HCT116 (cell line): Measurements from ENCODE around the gene WDR45.

Source experiments
- CTCF ChIP-seq, 3 experiments: fragments of 200-600 bp in 1 of 3; sonication (generic) in 1 of 3; IDR thresholded peaks in 2 of 3; conservative IDR thresholded peaks in 1 of 3; 2 replicates each; pipeline ENCODE4 v1.5.1; 2012 to 2017; ENCODE audit warnings: low read depth in 2 of 3, low read length in 2 of 3, antibody characterized with exemption in 1 of 3, borderline replicate concordance in 1 of 3, control low read depth in 1 of 3, mild to moderate bottlenecking in 1 of 3, mixed read lengths in 1 of 3, mixed run types in 1 of 3, moderate library complexity in 1 of 3; ENCODE audit not compliant: insufficient read depth in 1 of 3
- EZH2 ChIP-seq: fragments of 200-600 bp; sonication (generic); IDR thresholded peaks from 2 replicates; pipeline ENCODE4 v1.6.1; 2017; ENCODE audit warnings: antibody characterized with exemption, mixed run types
- EZH2phosphoT487 ChIP-seq: fragments of 200-600 bp; IDR thresholded peaks from 2 replicates; pipeline ENCODE4 v1.6.1; 2018; ENCODE audit warnings: antibody characterized with exemption, borderline replicate concordance
- POLR2A ChIP-seq: IDR thresholded peaks from 2 replicates; pipeline ENCODE4 v1.7.0; 2011; ENCODE audit warnings: borderline replicate concordance; ENCODE audit not compliant: insufficient read depth, insufficient read length; ENCODE audit errors: extremely low read depth
- POLR2AphosphoS5 ChIP-seq: IDR thresholded peaks from 2 replicates; pipeline ENCODE4 v1.6.1; 2011; ENCODE audit warnings: mild to moderate bottlenecking, low read depth, low read length, moderate library complexity
- RAD21 ChIP-seq: IDR thresholded peaks from 2 replicates; pipeline ENCODE4 v1.6.1; 2012; ENCODE audit warnings: low read depth, mild to moderate bottlenecking
- REST ChIP-seq: IDR thresholded peaks from 2 replicates; pipeline ENCODE4 v1.6.1; 2012; ENCODE audit warnings: low read depth
- SIN3A ChIP-seq: IDR thresholded peaks from 2 replicates; pipeline ENCODE4 v1.6.1; 2012; ENCODE audit warnings: low read depth
- SP1 ChIP-seq: IDR thresholded peaks from 2 replicates; pipeline ENCODE4 v1.6.1; 2012; ENCODE audit warnings: low read depth

DNA sequence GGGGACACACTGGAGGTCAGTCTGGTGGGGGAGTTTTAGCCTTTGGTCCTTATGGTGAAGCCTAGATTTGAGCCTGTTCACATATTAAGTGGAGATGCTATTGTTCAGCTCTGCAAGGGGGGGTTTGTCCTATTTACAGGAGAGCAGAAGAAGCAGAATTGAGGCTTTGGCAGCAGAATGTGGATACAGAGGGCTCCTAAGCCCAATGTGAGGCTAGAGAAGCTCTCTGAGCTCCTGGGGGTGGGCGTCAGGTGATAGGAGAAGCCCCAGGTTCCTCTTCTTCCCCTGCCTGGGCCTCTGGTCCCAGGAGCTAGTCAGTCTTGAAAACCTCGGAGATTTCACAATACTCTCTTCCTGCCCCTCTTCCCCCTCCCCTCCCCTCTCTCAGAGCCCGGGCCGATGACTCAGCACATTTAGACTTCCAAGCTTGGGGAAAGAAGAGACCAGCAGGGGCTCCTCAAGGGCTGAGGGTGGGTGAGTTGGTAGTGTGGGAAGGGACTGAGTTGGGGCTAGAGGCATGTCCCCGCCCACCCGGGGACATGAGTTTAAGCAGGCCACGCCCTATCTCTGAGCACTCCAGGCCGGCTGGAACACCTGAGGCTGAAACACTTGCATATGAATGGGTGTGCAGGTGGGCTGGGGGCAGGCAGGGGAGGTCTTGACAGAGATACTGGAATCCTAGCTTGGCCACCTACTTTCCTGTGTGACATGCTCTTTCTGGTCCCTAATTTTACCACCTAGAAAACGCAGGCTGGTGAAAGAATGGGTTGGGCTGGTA is 39.9 kb downstream of the WDR45 start:
- TF ChIP-seq POLR2AphosphoS5 (no peak), REST (no peak), POLR2A (no peak), EZH2phosphoT487 (no peak), RAD21 (no peak), SIN3A (no peak), EZH2 (no peak), CTCF (IDR thresholded peaks at IDR 0.05 in 2 of 3, conservative IDR thresholded peaks at IDR 0.05 in 1 of 3; ENCODE audit: borderline replicate concordance in 1 of 3, insufficient read depth in 1 of 3, low read depth in 2 of 3, low read length in 2 of 3) (no peak), SP1 (no peak)
